GM21717 (cell line): ENCODE data around the gene ATXN7L1.
"Not testable (repeated sequence)": the region's sequence is repeated elsewhere in the genome, so short reads cannot be mapped to it uniquely, and the experiment has no call there.

Experiments used
- ATAC-seq: cut with Tn5 transposase; IDR thresholded peaks from one replicate; pipeline ENCODE4 v1.9.1; 2021; ENCODE audit warnings: mild to moderate bottlenecking, moderate library complexity; ENCODE audit not compliant: unreplicated experiment

ATXN7L1 gene

GRCh38 chr7:105894131-105894530 lies 17.7 kb upstream of the ATXN7L1 start:
- ATAC-seq: no peak

GRCh38 chr7:105892387-105892786 lies 16.0 kb upstream of the ATXN7L1 start:
- ATAC-seq: no peak

GRCh38 chr7:105890290-105890997 lies 14.0 kb upstream of the ATXN7L1 start:
- no peak for ATAC-seq

- no peak for ATAC-seq
Measured at GRCh38 chr7:105887569-105888189, 11.3 kb upstream of the ATXN7L1 start.

GRCh38 chr7:105886776-105887175 lies 10.4 kb upstream of the ATXN7L1 start:
- ATAC-seq: no peak

- ATAC-seq: no peak
Measured at GRCh38 chr7:105885387-105886111, 9.2 kb upstream of the ATXN7L1 start.

GRCh38 chr7:105883179-105883578 lies 6.8 kb upstream of the ATXN7L1 start:
- not testable (repeated sequence) for ATAC-seq

- ATAC-seq: no peak
Measured at GRCh38 chr7:105881439-105881838, 5.0 kb upstream of the ATXN7L1 start.

- no peak for ATAC-seq
Measured at GRCh38 chr7:105880571-105881330, 4.4 kb upstream of the ATXN7L1 start.

GRCh38 chr7:105879782-105880181 lies 3.4 kb upstream of the ATXN7L1 start:
- ATAC-seq: no peak

GRCh38 chr7:105878746-105879605 lies 2.6 kb upstream of the ATXN7L1 start:
- no peak for ATAC-seq

- ATAC-seq: no peak
Measured at GRCh38 chr7:105877736-105878135, 1.3 kb upstream of the ATXN7L1 start.

GRCh38 chr7:105876964-105877601 lies 684 bp upstream of the ATXN7L1 start:
- no peak for ATAC-seq

GRCh38 chr7:105875505-105875904 lies 894 bp downstream of the ATXN7L1 start:
- no peak for ATAC-seq

- ATAC-seq: no peak
Measured at GRCh38 chr7:105874055-105874454, 2.3 kb downstream of the ATXN7L1 start.

- no peak for ATAC-seq
Measured at GRCh38 chr7:105872491-105872890, 3.9 kb downstream of the ATXN7L1 start.

- no peak for ATAC-seq
Measured at GRCh38 chr7:105871142-105871541, 5.3 kb downstream of the ATXN7L1 start.

GRCh38 chr7:105866102-105866801 lies 10.1 kb downstream of the ATXN7L1 start:
- ATAC-seq: no peak

- no peak for ATAC-seq
Measured at GRCh38 chr7:105863876-105864275, 12.5 kb downstream of the ATXN7L1 start.
